IPS-18a (cell line): ENCODE measurements around the gene CADM1.

Source experiments
- H3K27ac ChIP-seq: one replicate; pipeline ENCODE4 v1.5.1; 2013; ENCODE audit warnings: low read length
- H3K27me3 ChIP-seq: one replicate; pipeline ENCODE4 v1.6.1; 2013; ENCODE audit warnings: mild to moderate bottlenecking, low read length; ENCODE audit not compliant: control insufficient read depth, insufficient read depth
- H3K36me3 ChIP-seq: one replicate; pipeline ENCODE4 v1.6.1; 2013; ENCODE audit warnings: low read depth, low read length; ENCODE audit not compliant: control insufficient read depth
- H3K4me1 ChIP-seq: one replicate; pipeline ENCODE4 v1.6.1; 2013; ENCODE audit warnings: low read depth, low read length; ENCODE audit not compliant: control insufficient read depth
- H3K4me3 ChIP-seq: one replicate; pipeline ENCODE4 v1.5.1; 2013; ENCODE audit warnings: low read length
- H3K9ac ChIP-seq: one replicate; pipeline ENCODE4 v1.6.1; 2013; ENCODE audit warnings: mild to moderate bottlenecking, low read length, moderate library complexity
- H3K9me3 ChIP-seq: one replicate; pipeline ENCODE4 v1.6.1; 2013; ENCODE audit warnings: low read depth, low read length; ENCODE audit not compliant: control insufficient read depth

Gene CADM1

DNA sequence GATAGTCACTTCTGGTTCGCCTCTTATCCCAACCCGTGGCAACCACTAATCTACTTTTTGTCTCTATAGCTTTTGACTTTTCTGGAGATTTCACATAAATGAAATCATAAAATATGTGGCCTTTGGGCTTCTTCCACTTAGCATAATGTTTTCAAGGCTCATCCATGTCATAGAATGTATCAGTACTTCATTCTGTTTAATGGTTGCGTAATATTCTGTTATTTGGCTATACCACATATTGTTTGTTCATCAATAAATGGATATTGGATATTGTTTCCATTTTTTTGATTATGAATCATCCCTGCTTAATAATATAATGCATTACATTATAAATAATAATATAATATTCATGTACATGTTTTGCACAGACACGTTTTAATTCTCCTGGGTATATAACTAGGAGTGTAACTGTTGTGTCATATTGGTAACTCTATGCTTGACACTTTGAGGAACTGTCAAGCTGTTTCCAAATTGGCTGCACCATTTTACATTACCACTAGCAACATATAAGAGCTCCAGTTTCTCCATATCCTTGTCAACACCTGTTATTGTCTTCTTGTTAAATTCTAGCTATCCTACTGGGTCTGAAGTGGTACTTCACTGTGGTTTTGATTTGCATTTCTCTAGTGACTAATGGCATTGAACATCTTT is 181.5 kb downstream of the CADM1 start:
- Histone ChIP-seq H3K9ac (no peak overlapping the region), H3K36me3 (no peaks in the 10 kb centered on the region), H3K27ac (no peak overlapping the region), H3K9me3 (no peaks in the 10 kb centered on the region), H3K4me1 (no peaks in the 10 kb centered on the region), H3K4me3 (no peak overlapping the region), H3K27me3 (no peaks in the 10 kb centered on the region)

DNA sequence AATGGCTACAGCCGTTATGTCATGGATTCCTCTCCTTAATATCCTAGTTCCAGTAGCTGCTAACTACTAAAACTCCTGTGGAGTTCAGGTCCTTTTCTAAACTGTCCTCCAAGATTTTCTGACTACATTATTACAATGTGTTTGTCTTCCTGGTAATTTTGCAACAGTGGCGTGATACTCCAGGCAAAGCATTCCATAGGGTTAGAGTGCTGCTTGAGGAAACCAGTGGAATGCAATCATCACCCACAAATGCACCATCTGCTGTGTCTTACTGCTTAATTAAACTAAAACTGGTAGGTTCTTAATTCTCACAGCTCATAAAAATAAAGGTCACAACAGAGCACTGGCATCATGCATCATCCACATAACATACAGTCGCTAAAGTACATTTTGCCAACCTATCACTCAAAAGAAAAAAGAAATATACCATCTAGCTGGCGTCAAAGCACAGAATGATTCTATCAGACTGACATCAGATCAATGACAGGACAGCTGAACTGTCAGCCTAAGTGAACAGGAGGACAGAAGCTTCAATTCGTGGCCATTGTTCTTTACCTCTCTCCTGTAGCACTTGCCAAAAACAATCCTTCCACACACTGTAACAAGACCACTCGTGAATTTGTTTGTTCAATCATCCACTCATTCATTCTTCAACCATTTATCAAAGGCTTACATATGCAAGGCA is 182.5 kb downstream of the CADM1 start:
- H3K36me3 ChIP-seq: no peaks in the 10 kb centered on the region
- no peak overlapping the region for H3K9ac ChIP-seq
- H3K27ac ChIP-seq: no peak overlapping the region
- no peaks in the 10 kb centered on the region for H3K27me3 ChIP-seq
- no peak overlapping the region for H3K4me3 ChIP-seq
- H3K4me1 ChIP-seq: no peaks in the 10 kb centered on the region
- no peaks in the 10 kb centered on the region for H3K9me3 ChIP-seq

- no peak overlapping the region for H3K9ac ChIP-seq
- H3K27me3 ChIP-seq: no peaks in the 10 kb centered on the region
- no peaks in the 10 kb centered on the region for H3K4me1 ChIP-seq
- no peaks in the 10 kb centered on the region for H3K36me3 ChIP-seq
- H3K4me3 ChIP-seq: no peak overlapping the region
- no peak overlapping the region for H3K27ac ChIP-seq
- no peaks in the 10 kb centered on the region for H3K9me3 ChIP-seq
These were observed 186.7 kb downstream of the CADM1 start for GRCh38 chr11:115317277-115318185.

DNA sequence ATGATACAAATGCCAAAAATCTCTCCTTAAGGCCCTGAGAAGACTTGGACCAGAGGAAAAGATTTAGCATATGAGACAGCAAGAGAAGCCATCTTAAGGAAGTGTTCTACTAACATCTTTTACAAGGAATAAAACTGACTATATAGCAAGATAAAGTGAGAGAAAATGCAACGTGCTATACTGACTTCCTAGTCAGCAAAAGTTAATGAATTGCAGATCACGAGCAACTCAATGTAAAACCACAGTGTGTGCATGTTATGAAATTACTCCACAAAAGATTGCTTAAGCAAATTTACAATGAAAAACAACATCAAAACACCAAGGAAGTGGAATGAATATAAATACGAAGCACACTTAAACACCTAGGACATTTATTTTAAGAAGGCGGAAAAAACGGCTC is 187.5 kb downstream of the CADM1 start:
- Histone ChIP-seq H3K27me3 (no peaks in the 10 kb centered on the region), H3K36me3 (no peaks in the 10 kb centered on the region)

DNA sequence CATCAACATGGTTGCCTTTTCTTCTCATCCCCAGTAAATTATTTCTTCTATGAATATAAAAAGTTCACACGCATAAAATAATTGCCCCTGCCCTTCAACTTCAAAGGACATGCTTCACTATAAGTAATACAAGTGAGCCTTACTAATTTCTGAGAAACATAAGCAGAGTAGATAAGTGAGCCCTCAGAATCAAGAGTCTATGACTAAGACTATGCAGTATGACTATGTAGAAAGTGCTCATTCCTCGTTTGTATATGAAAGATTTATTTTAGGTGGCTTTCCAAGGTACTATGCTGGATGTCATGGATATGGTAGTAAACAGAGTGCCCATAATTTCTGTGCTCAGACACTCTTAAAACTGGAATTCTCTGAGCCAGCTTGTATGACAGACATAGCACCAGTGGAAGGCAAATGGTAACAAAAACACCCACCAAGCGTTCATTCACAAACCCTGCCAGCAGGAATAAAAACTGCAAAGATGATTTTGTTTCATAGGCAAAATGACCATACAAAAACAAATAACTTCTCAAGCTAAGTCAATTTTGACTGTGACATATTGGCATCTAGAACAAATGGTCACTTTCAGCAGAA is 189.8 kb downstream of the CADM1 start:
- no peaks in the 10 kb centered on the region for H3K9me3 ChIP-seq
- no peaks in the 10 kb centered on the region for H3K36me3 ChIP-seq
- no peak overlapping the region for H3K27ac ChIP-seq
- H3K4me3 ChIP-seq: no peak overlapping the region
- no peaks in the 10 kb centered on the region for H3K4me1 ChIP-seq
- no peaks in the 10 kb centered on the region for H3K27me3 ChIP-seq
- no peak overlapping the region for H3K9ac ChIP-seq

More for the DNA sequence above, 187.5 kb downstream of the CADM1 start:
- Histone ChIP-seq H3K4me3 (no peak overlapping the region), H3K9ac (no peak overlapping the region), H3K9me3 (no peaks in the 10 kb centered on the region), H3K4me1 (no peaks in the 10 kb centered on the region), H3K27ac (no peak overlapping the region)

GRCh38 chr11:115313224-115313838 is 190.9 kb downstream of the CADM1 start:
- H3K4me3 ChIP-seq: no peak overlapping the region
- H3K36me3 ChIP-seq: no peaks in the 10 kb centered on the region
- H3K27ac ChIP-seq: no peak overlapping the region
- no peaks in the 10 kb centered on the region for H3K27me3 ChIP-seq
- H3K9me3 ChIP-seq: no peaks in the 10 kb centered on the region
- H3K4me1 ChIP-seq: no peaks in the 10 kb centered on the region
- H3K9ac ChIP-seq: no peak overlapping the region

DNA sequence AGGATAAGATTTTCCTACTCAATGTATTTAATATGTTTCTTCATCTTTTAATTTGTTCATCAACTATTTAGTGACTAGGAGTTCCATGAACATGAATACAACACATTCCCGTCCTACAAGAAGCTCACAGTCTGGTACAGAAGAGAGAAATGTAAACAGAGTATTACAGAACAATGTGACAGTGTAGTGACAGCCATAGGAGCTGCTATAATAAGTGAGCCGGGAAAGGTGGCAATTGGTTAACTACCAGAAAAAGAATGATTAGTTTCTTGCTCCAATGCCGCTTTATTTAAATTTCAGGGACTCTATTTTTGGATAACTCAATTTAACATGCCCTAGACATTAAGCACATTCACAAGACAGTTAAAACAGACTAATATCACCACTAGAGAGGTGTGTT is 192.3 kb downstream of the CADM1 start:
- Histone ChIP-seq H3K9ac (no peak overlapping the region), H3K36me3 (no peaks in the 10 kb centered on the region), H3K9me3 (no peaks in the 10 kb centered on the region), H3K27me3 (no peaks in the 10 kb centered on the region), H3K4me1 (no peaks in the 10 kb centered on the region), H3K27ac (no peak overlapping the region), H3K4me3 (no peak overlapping the region)

- H3K27ac ChIP-seq: no peak overlapping the region
- no peaks in the 10 kb centered on the region for H3K27me3 ChIP-seq
- H3K4me3 ChIP-seq: no peak overlapping the region
- H3K36me3 ChIP-seq: no peaks in the 10 kb centered on the region
- no peak overlapping the region for H3K9ac ChIP-seq
- H3K4me1 ChIP-seq: no peaks in the 10 kb centered on the region
- no peaks in the 10 kb centered on the region for H3K9me3 ChIP-seq
These were observed 197.5 kb downstream of the CADM1 start for GRCh38 chr11:115306689-115307088.

GRCh38 chr11:115304774-115305472 is 199.3 kb downstream of the CADM1 start:
- Histone ChIP-seq H3K9ac (no peak overlapping the region), H3K36me3 (no peaks in the 10 kb centered on the region), H3K4me1 (no peaks in the 10 kb centered on the region), H3K4me3 (no peak overlapping the region), H3K27ac (no peak overlapping the region), H3K27me3 (no peaks in the 10 kb centered on the region), H3K9me3 (no peaks in the 10 kb centered on the region)

DNA sequence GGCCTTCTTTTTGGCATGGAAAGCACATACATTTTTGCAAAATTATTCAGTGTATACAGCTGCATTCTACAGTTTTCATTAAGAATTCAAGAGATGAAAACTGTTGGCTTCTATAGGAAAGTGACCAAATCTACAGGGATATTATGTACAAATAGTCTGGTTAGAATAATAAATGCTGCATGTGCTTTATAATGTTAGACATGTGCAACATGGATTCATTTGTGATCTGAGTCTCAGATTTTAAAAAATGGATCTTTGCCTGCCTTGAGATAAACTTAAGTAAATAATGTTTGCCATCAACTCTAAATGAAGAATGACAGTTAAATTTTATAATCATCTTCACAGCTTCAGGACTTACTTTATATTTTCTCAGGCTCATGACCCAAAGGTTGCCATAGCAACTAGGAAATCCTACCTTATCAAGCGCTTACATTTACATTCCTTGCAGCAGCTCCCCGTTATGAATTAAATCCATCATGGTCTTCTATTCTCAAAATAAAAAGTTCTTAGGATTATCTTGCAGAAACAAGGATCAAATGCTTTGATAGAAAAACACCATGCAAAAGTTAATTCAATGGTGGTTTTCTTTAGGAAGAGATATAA is 200.2 kb downstream of the CADM1 start:
- no peaks in the 10 kb centered on the region for H3K36me3 ChIP-seq
- no peak overlapping the region for H3K4me3 ChIP-seq
- no peaks in the 10 kb centered on the region for H3K9me3 ChIP-seq
- H3K4me1 ChIP-seq: no peaks in the 10 kb centered on the region
- H3K27ac ChIP-seq: no peak overlapping the region
- no peaks in the 10 kb centered on the region for H3K27me3 ChIP-seq
- H3K9ac ChIP-seq: no peak overlapping the region
